Breast epithelium (tissue), 4 donors: ENCODE measurements around the gene IQCE. TPM values are rescaled to one million over a fixed set of nuclear protein-coding genes. Genes with fewer than 3 reads are reported as not detected.
"Not testable (repeated sequence)": the region's sequence is repeated elsewhere in the genome, so short reads cannot be mapped to it uniquely, and the experiment has no call there.

Experiments used
- DNase-seq, 2 donors: peaks; one replicate each; pipeline ENCODE4 v3.0.0-alpha.2; 2019; ENCODE audit warnings: low spot score in 2 of 2
- H3K27ac ChIP-seq, 2 donors: fragments of 200-600 bp; sonication (generic) in 1 of 2; one replicate each; pipeline ENCODE4 v1.5.1; 2016 to 2019; ENCODE audit warnings: mild to moderate bottlenecking in 1 of 2
- H3K27me3 ChIP-seq, 2 donors: fragments of 200-600 bp; sonication (generic) in 1 of 2; one replicate each; pipeline versions ENCODE4 v1.5.1 to v1.6.0; 2017 to 2019; ENCODE audit warnings: control low read depth in 1 of 2, mild to moderate bottlenecking in 1 of 2
- H3K36me3 ChIP-seq: fragments of 200-600 bp; one replicate; pipeline ENCODE4 v1.5.1; 2019
- H3K4me1 ChIP-seq, 2 donors: fragments of 200-600 bp; sonication (generic); one replicate each; pipeline ENCODE4 v1.5.1; 2016 to 2019; ENCODE audit warnings: control low read depth in 1 of 2
- H3K4me3 ChIP-seq, 3 donors: fragments of 200-600 bp; sonication (generic); 1 replicate in 2 of 3; 2 replicates in 1 of 3; pipeline ENCODE4 v1.5.1; 2016 to 2019; ENCODE audit warnings: mild to moderate bottlenecking in 3 of 3, moderate library complexity in 2 of 3
- H3K9me3 ChIP-seq, 2 donors: fragments of 200-600 bp; sonication (generic) in 1 of 2; one replicate each; pipeline ENCODE4 v1.5.1; 2016 to 2019; ENCODE audit warnings: control low read depth in 1 of 2
- CTCF ChIP-seq, 3 donors: fragments of 450-650 bp; IDR thresholded peaks; one replicate each; pipeline ENCODE4 v1.5.1; 2016 to 2017; ENCODE audit warnings: antibody characterized with exemption in 3 of 3, mild to moderate bottlenecking in 3 of 3, moderate library complexity in 3 of 3
- POLR2A ChIP-seq: fragments of 450-650 bp; IDR thresholded peaks from one replicate; pipeline ENCODE4 v1.6.1; 2016; ENCODE audit warnings: antibody characterized with exemption, mild to moderate bottlenecking, moderate library complexity
- POLR2AphosphoS5 ChIP-seq, 3 donors: sonication (generic); formaldehyde crosslinking; IDR thresholded peaks; one replicate each; pipeline ENCODE4 v1.6.1; 2017; ENCODE audit warnings: antibody characterized with exemption in 3 of 3
- intact Hi-C: fragments of 100-400 bp; cut with DNase I; formaldehyde crosslinking; loops from one replicate; pipeline ENCODE4 v1.15.1; 2023; ENCODE audit warnings: low total_unique reads
- total RNA-seq, 3 donors: library from RNA; depleted of rRNA; stranded (reverse); fragments of >200 nt; gene quantifications; one replicate each; pipeline ENCODE4 v1.1.0, GENCODE V29; 2016

Gene IQCE
- total RNA-seq, 3 donors from 2014 or later = 13.4 to 22.7 (median 13.8) TPM

GRCh38 chr7:2586326-2587020, 27.7 kb downstream of the IQCE start:
- no peaks in the 10 kb centered on the region for H3K36me3 ChIP-seq
- H3K27ac ChIP-seq = no peak overlapping the region
- TF ChIP-seq CTCF (IDR thresholded peaks at IDR 0.05) (no peak), POLR2A (no peak), POLR2AphosphoS5 (IDR thresholded peaks at IDR 0.05) (no peak)
- no peaks in the 10 kb centered on the region for H3K9me3 ChIP-seq
- no peak overlapping the region for H3K4me3 ChIP-seq
- H3K4me1 ChIP-seq = no peaks in the 10 kb centered on the region
- H3K27me3 ChIP-seq = no peaks in the 10 kb centered on the region
- no peak for DNase-seq
- intact Hi-C loops = no loop called here

GRCh38 chr7:2587134-2587533, 28.4 kb downstream of the IQCE start:
- H3K4me1 ChIP-seq = no peaks in the 10 kb centered on the region
- H3K27me3 ChIP-seq = no peaks in the 10 kb centered on the region
- no peaks in the 10 kb centered on the region for H3K36me3 ChIP-seq
- DNase-seq = no peak
- TF ChIP-seq POLR2AphosphoS5 (IDR thresholded peaks at IDR 0.05) (no peak), CTCF (IDR thresholded peaks at IDR 0.05) (no peak), POLR2A (no peak)
- intact Hi-C loops = no loop called here
- H3K27ac ChIP-seq = no peak overlapping the region
- H3K9me3 ChIP-seq = no peaks in the 10 kb centered on the region
- H3K4me3 ChIP-seq = no peak overlapping the region

GRCh38 chr7:2587778-2588177, 29.0 kb downstream of the IQCE start:
- no peak for DNase-seq
- no peak overlapping the region for H3K4me3 ChIP-seq
- no peak for TF ChIP-seq POLR2A
- no peak for TF ChIP-seq CTCF (IDR thresholded peaks at IDR 0.05)
- TF ChIP-seq POLR2AphosphoS5 (IDR thresholded peaks at IDR 0.05) = no peak
- intact Hi-C loops = no loop called here
- no peaks in the 10 kb centered on the region for H3K36me3 ChIP-seq
- H3K4me1 ChIP-seq = no peaks in the 10 kb centered on the region
- H3K27ac ChIP-seq = no peak overlapping the region
- H3K27me3 ChIP-seq = no peaks in the 10 kb centered on the region
- H3K9me3 ChIP-seq = no peaks in the 10 kb centered on the region

GRCh38 chr7:2589341-2589740, 30.6 kb downstream of the IQCE start:
- H3K4me1 ChIP-seq = no peaks in the 10 kb centered on the region
- H3K27me3 ChIP-seq = no peaks in the 10 kb centered on the region
- H3K36me3 ChIP-seq = no peaks in the 10 kb centered on the region
- no peaks in the 10 kb centered on the region for H3K9me3 ChIP-seq
- no peak for DNase-seq
- H3K4me3 ChIP-seq = no peak overlapping the region
- intact Hi-C loops = no loop called here
- TF ChIP-seq POLR2AphosphoS5 (IDR thresholded peaks at IDR 0.05) = no peak
- no peak overlapping the region for H3K27ac ChIP-seq

GRCh38 chr7:2589941-2590340, 31.2 kb downstream of the IQCE start:
- H3K9me3 ChIP-seq, DNase-seq, H3K27me3 ChIP-seq, H3K27ac ChIP-seq, intact Hi-C loops, H3K4me1 ChIP-seq, H3K4me3 ChIP-seq, H3K36me3 ChIP-seq: not testable (repeated sequence)

- TF ChIP-seq CTCF (IDR thresholded peaks at IDR 0.05) (no peak), POLR2A (no peak), POLR2AphosphoS5 (IDR thresholded peaks at IDR 0.05) (no peak)
- intact Hi-C loops = no loop called here
- H3K36me3 ChIP-seq = no peaks in the 10 kb centered on the region
Observed at GRCh38 chr7:2592375-2592865, 33.6 kb downstream of the IQCE start.

More at GRCh38 chr7:2592375-2592865, 33.6 kb downstream of the IQCE start:
- no peak for DNase-seq
- Histone ChIP-seq H3K4me3 (no peak overlapping the region), H3K27me3 (no peaks in the 10 kb centered on the region), H3K4me1 (no peaks in the 10 kb centered on the region), H3K9me3 (no peaks in the 10 kb centered on the region), H3K27ac (no peak overlapping the region)
